Measurements from ENCODE around the gene BANK1. TPM values are rescaled to one million over a fixed set of nuclear protein-coding genes. Genes with fewer than 3 reads are reported as not detected.

BANK1 gene
- total and polyA plus RNA-seq, 2 of the 8 experiments (the other 6 are each of a cell fraction or from before 2014, with no cell fraction given), result 0.59 to 0.93 TPM

DNA sequence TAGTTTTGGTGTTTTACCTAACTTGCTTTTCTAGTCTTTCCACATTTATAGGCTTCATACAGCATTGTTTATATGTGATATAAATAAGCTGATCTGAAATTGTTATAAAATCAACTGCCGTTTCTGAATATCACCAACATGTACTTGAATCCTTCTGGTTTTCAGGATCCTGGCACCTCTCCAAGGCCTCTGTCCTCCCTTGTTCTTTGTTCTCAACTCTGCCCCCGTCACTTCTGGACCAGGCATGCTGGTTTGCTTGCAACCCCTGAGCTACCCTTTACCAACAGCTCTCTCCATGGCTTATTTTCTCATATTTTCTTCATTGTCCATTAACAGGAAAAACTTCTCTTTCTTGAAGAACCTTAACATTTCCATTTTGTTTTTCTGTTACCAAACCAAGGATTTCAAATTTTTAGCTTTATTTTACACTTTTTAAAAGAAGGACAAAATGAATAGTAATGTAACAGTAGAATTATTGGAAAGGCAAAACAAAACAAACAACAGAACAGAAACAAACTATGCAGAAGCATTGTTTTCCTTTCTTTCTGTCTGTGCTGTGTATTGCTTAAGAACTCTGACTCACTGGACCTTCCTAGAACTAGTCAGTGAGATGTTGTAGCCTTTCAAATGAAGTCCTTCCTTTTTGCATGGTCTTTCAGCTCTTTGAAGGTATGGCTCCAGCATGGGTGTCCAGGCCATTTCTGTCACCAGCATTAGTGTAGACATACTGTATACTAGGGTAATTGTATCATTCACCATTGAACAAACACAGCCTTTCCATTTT is 44.8 kb downstream of the BANK1 start (continued):
- TF ChIP-seq TBP (IDR thresholded peaks at IDR 0.05; ENCODE audit: low read depth, low read length), result no peak
- no peak for TF ChIP-seq KDM1A (IDR thresholded peaks at IDR 0.05; ENCODE audit: borderline replicate concordance, low read length)
- no peak for TF ChIP-seq MAFK (IDR thresholded peaks at IDR 0.05; ENCODE audit: low read depth, low read length)
- TF ChIP-seq RAD21 (IDR thresholded peaks at IDR 0.05 in 1 of 2, conservative IDR thresholded peaks at IDR 0.05 in 1 of 2; ENCODE audit: low read depth in 2 of 2, low read length in 2 of 2), result no peak
- TF ChIP-seq CBX8 (IDR thresholded peaks at IDR 0.05; ENCODE audit: borderline replicate concordance, low read depth, low read length), result no peak
